COR-L47 (cell line): ENCODE measurements around the gene YPEL1.
"Not testable (repeated sequence)": the region's sequence is repeated elsewhere in the genome, so short reads cannot be mapped to it uniquely, and the experiment has no call there.

Experiments
- DNase-seq: peaks from one replicate; lab custom pipeline; 2025; lab: John Stamatoyannopoulos, UW

Gene YPEL1

DNA sequence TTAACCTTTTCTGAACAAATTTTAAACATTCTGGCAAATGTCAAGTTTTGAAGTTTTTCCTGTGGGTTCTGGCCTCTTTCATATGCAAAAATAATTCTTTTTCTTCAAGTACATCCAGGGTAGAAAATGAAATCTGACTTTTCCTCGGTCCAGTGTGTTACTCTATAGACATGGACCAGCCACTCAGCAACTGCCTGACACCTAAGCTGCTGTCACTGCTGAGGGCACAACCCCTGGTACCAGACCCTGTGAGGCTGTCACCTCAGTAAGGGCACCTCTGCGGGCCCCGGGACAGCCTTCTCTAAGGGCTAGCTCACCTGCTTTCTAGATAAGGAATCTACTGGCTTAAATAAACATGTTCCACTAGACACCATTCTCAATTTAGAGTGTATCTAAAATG, 36.0 kb downstream of the YPEL1 start:
- no peak for DNase-seq

DNA sequence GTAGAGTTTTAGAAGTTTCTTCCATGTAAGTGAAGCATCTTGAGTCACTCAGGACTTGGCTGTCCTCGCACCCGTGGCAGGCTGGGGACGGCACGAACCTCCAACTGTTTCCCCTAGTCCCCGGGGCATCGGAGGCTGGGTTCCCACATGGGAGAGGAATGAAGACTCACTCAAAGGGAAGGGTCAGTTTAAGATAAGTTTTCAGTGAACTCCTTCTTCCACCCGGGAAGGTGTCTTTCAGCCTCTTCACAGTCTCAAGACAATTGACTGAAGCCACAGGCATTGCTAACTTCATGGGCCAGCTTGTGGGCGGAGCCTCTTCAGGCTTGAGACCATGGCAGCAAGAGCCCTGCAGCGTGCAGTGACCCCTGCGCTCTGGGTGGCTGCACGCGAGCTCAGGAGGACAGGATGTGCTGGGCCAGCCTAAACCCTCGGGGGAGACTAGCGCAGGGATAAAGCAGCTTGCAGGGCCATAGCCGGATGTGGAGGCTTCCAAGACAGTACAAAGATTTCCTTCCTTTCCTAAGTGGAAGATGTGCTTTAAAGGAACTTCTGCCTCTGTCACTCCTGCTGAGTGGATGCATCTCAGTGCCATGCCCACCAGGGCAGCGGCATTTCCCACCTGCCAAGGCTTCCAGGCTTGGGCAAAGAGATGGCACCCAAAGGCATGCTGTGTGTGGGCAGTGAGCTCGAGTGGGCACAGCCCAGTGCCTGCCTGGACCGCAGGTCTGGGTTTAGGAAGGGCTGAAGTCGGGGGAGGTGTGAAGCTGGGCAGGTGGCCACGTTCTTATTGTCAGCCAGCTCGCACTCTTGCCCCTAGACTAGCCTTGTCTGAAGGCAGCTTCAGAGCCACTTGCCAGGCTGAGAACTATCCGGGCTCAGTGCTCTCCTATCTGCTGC, 36.9 kb downstream of the YPEL1 start:
- DNase-seq: no peak

DNA sequence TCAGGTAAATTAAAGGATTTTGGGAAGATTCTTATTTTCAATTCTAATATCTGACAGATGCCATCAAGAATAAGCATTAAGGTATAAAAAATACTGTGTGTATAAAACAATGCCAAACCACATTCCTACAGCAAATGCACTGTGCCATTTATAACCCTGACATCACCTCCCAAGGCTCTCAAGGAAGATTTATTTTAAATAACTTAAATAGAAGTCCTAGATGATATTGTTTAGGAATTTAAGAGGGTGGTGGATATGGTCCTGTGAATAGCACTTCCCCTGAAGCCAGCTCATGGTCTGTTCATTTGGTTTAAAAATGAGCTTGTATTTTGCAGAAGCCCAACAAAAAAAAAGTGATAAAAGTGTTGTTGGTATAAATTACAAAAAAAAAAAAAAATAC, 37.7 kb downstream of the YPEL1 start:
- no peak for DNase-seq

DNA sequence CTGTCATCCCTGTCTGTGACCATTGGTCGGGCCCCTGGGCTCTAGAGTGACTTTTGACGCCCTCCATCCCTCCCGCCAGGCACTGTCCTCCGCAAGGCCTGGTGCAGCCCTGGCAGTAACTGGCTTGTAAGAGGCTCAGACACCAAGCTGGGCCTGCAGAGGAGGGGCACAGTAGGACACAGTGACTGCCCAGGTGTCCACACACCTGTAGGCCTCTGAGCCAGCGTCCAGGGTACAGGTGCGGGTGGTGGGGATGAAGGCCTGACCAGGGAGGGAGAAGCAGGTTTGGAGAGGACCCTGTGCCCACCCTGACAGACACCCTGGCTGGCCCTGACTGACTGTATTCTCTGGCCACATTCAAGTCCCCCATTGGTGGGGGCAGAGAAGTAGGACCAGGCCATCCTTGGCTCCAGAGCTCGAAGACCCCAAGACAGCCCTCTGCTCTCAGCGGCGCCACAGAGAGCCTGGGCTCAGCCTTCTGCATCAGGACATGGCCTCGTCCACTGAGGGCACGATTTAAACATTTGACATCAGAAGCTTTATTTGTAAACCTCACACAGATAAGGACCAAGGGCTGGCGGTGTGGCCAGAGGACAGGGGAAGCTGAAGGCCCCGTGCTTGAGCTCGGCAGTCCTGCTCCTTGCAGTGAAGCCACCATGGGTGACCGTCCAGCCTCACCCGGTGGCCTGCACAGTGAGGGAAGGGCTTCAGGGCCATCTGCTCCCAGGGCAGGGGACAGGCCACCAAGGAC, 38.4 kb downstream of the YPEL1 start:
- no peak for DNase-seq

- no peak for DNase-seq
Observed at GRCh38 chr22:21696115-21696514, 39.5 kb downstream of the YPEL1 start.

GRCh38 chr22:21695430-21696085, 40.0 kb downstream of the YPEL1 start:
- DNase-seq: no peak

DNA sequence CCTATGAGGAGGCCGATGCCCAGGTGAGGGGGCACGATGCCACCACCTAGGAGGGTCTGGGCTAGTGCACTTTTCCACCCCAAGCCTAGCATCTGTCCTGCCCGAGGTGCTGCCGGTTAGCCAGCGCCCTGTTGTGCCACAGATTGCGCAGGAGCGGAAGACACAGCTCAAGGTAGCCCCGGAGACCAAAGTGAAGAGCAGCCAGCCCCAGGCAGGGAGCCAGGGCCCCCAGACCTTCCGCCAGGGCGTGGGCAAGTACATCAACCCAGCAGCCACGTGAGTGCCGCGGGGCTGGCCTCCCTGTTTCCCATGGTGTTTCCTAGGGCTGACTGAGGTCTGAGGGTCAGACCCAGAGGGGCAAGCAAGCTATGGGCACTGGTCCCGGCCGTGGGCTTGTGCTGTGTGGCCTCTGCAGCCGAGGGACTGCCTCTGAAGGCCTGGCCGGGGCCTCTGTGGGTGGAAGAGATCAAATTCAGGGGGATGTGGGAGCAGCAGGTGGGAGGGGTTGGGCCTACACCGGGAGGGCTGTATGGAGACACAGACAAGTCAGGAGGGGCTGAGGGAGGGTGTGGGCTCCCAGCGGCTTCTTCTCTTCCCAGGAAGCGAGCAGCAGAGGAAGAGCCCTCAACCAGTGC, 40.7 kb downstream of the YPEL1 start:
- no peak for DNase-seq

- no peak for DNase-seq
Observed at GRCh38 chr22:21694394-21694793, 41.2 kb downstream of the YPEL1 start.

GRCh38 chr22:21693999-21694341, 41.6 kb downstream of the YPEL1 start:
- DNase-seq: no peak

DNA sequence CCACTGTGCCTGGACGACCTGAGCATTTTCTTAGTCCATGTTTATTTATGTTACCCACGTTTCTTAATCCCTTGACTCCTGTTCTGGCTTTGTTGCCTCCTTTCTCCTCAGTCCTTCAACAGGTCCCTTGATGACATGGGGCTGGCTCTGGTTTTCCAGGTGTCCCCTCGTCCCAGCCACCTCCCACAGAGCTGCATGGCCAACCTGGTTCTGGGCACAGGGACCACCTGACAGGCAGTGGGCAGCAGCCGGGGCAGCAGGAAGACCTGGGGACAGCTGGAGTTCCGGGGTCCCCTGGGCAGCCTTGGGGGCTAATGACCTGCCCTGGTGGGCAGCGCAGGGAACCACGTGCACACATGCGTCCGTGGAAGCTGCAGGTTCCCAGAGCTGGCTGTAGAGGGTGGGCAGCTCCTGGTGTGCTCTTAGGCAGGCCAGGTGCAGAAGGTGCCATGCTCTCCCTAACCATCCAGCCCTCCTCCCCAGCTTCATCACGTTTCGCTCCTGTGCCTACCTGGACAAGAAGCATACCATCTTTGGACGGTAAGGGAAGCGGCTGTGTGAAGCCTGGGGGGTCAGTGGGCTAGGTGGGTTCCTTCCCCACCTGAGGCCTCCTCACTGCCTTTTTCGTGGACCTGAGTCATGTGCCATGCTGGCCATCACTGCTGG, 42.1 kb downstream of the YPEL1 start:
- DNase-seq: no peak

GRCh38 chr22:21692856-21693255, 42.7 kb downstream of the YPEL1 start:
- DNase-seq: not testable (repeated sequence)

DNA sequence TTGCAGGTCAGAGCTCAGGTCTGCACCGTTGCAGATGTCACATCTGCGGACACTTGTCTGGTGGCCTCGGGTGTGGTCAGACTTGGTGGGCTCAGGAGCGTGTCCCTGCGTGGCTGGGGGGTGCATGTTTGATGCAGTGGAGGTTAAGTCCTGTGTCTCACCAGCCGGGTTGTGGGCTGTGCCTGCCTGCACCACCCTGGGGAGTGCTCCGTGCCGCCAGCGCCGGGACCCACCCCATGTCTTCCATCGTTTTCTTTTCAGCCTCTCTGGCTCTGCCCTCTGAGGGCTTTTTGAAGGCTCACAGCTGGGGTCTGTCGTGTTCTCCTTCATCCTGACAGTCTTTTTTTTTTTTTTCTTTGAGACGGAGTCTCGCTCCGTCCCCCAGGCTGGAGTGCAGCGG, 43.8 kb downstream of the YPEL1 start:
- DNase-seq: no peak

DNA sequence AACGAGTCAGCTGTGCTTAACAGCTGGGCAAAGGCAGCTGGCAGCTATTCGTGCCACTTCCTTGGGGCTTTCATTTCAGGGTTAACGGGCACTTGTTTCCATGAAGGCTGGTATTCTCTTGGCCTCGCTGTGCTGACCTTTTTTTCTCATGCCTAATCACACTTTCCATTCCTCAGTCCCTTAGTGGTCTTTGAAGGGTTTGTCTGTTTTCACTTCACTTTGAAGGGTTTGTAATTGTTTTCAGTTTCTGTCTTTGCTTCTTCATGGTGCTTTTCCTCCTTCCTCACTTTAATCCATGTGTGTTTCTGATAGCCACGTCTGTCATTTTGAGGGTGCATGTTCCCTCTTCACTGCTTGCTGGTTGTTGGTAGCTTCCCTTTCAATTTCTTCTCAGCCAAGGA, 45.2 kb downstream of the YPEL1 start:
- DNase-seq: no peak

DNA sequence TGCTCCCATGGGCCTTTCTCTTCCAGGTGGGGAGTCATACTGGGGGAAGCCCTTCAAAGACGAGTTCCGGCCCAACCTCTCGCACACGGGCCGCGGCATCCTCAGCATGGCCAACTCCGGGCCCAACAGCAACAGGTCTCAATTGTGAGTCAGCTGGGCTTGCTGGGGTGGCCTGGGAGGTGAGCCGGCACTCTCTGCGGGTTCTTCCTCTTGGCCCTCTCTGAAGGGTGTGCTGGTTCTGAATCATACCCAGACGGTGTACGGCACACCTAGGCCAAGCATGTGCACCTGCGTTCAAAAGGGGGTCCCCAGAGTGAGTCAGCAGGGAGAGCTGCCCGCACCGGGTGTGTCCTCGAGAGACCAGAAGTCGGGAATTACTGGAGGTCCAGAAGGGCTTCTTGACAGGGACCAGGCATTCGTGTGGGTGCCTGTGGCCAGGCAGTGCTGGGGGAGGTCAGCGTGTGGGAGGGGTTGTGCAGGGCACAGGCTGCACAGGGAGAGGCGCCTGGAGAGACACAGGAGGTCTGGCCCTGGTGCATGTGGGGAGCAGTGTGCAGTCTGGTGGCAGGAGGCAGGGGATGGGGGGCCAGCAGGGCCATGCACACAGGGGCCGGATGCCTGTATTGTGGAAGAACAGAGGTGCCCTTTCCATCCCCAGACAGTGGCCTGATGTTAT, 46.8 kb downstream of the YPEL1 start:
- no peak for DNase-seq

- DNase-seq: no peak
Observed at GRCh38 chr22:21688341-21688705, 47.3 kb downstream of the YPEL1 start.

GRCh38 chr22:21687685-21688259, 47.8 kb downstream of the YPEL1 start:
- no peak for DNase-seq

GRCh38 chr22:21686634-21687393, 48.8 kb downstream of the YPEL1 start:
- no peak for DNase-seq

DNA sequence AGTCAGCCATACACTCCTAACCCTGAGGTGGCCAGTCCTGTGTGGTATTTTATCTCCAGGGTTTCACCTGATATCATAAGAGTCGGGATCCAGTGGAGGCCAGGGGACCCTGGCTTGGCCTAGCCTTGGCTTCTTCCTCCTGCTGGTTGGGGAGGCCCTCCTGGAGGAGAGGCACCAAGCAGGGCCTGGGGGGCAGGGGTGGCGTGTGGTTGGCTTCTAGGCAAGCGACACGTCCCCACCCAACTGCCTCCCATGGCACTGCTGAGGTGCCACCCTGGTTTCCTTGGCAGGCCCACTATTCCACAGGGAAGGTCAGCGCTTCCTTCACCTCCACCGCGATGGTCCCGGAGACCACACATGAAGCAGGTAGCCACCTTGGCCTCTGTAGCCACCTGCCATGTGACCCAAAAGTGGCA, 49.4 kb downstream of the YPEL1 start:
- DNase-seq: no peak

- no peak for DNase-seq
Observed at GRCh38 chr22:21685164-21685513, 50.5 kb downstream of the YPEL1 start.

DNA sequence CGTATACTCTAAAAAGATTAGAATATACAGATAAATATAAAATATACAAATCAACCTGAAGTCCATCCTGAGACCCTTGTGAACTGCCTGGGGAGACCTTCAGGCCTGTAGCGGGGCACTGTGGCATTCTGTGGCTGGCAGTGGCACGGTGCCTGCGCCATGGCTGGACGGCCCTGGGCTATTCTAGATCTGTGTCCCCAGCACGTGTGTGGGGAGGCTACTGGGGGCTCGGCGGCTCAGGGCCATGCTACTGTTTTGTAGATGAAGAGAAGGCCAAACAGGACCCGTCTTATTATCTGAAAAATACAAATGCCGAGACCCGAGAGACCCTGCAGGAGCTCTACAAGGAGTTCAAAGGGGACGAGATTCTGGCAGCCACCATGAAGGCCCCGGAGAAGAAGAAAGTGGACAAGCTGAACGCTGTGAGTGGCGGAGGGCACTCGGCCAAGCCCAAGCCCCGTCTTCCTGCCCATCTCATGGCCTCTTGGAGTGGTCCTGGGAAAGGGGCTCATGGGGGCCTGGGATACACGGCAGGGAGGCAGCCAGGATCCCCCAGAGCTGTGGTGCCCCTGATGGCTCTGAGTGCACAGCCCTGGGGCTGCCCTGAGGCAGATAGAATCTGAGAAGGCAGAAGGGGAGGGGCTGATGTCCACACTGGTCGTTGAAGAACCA, 51.0 kb downstream of the YPEL1 start:
- no peak for DNase-seq
